ENCODE data around the gene KBTBD3. TPM values are rescaled to one million over a fixed set of nuclear protein-coding genes. Genes with fewer than 3 reads are reported as not detected.
"Not testable (repeated sequence)": the region's sequence is repeated elsewhere in the genome, so short reads cannot be mapped to it uniquely, and the experiment has no call there.

The KBTBD3 gene
- total RNA-seq, 1 donor from 2014 or later = 3.9 TPM

GRCh38 chr11:106061249-106061784 lies 15.8 kb downstream of the KBTBD3 start:
- Mint-ChIP-seq H3K27ac (ENCODE audit: unreplicated experiment) (no peak overlapping the region), H3K27me3 (ENCODE audit: unreplicated experiment) (no peaks in the 10 kb centered on the region), H3K4me1 (ENCODE audit: unreplicated experiment) (no peaks in the 10 kb centered on the region), H3K4me3 (ENCODE audit: unreplicated experiment) (no peak overlapping the region), H3K9me3 (ENCODE audit: unreplicated experiment) (no peaks in the 10 kb centered on the region), H3K36me3 (ENCODE audit: unreplicated experiment) (peaks cover 5% of the 10 kb centered on the region)
- TF ChIP-seq CTCF (IDR thresholded peaks at IDR 0.05) = no peak
- no peak for DNase-seq (ENCODE audit: extremely low spot score, unreplicated experiment)

- Mint-ChIP-seq H3K27me3 (ENCODE audit: unreplicated experiment) (no peaks in the 10 kb centered on the region), H3K36me3 (ENCODE audit: unreplicated experiment) (peaks cover 5% of the 10 kb centered on the region), H3K4me1 (ENCODE audit: unreplicated experiment) (no peaks in the 10 kb centered on the region), H3K4me3 (ENCODE audit: unreplicated experiment) (no peak overlapping the region), H3K9me3 (ENCODE audit: unreplicated experiment) (no peaks in the 10 kb centered on the region), H3K27ac (ENCODE audit: unreplicated experiment) (no peak overlapping the region)
- DNase-seq (ENCODE audit: extremely low spot score, unreplicated experiment) = no peak
- TF ChIP-seq CTCF (IDR thresholded peaks at IDR 0.05) = no peak
These were observed 17.5 kb downstream of the KBTBD3 start for GRCh38 chr11:106059617-106060016.

GRCh38 chr11:106058377-106058776 lies 18.8 kb downstream of the KBTBD3 start:
- peaks cover 10% of the 10 kb centered on the region for H3K36me3 Mint-ChIP-seq (ENCODE audit: unreplicated experiment)
- H3K27me3 Mint-ChIP-seq (ENCODE audit: unreplicated experiment); H3K9me3 Mint-ChIP-seq (ENCODE audit: unreplicated experiment); DNase-seq (ENCODE audit: extremely low spot score, unreplicated experiment); H3K27ac Mint-ChIP-seq (ENCODE audit: unreplicated experiment); H3K4me1 Mint-ChIP-seq (ENCODE audit: unreplicated experiment); H3K4me3 Mint-ChIP-seq (ENCODE audit: unreplicated experiment): not testable (repeated sequence)

- no peak for DNase-seq (ENCODE audit: extremely low spot score, unreplicated experiment)
- Mint-ChIP-seq H3K4me1 (ENCODE audit: unreplicated experiment) (no peaks in the 10 kb centered on the region), H3K9me3 (ENCODE audit: unreplicated experiment) (no peaks in the 10 kb centered on the region), H3K27me3 (ENCODE audit: unreplicated experiment) (no peaks in the 10 kb centered on the region), H3K4me3 (ENCODE audit: unreplicated experiment) (no peak overlapping the region), H3K36me3 (ENCODE audit: unreplicated experiment) (peaks cover 6% of the 10 kb centered on the region), H3K27ac (ENCODE audit: unreplicated experiment) (no peak overlapping the region)
- no peak for TF ChIP-seq CTCF (IDR thresholded peaks at IDR 0.05)
These were observed 26.0 kb downstream of the KBTBD3 start for GRCh38 chr11:106051103-106051502.

GRCh38 chr11:106049727-106050476 lies 27.2 kb downstream of the KBTBD3 start:
- no peak overlapping the region for H3K27ac Mint-ChIP-seq (ENCODE audit: unreplicated experiment)
- H3K4me1 Mint-ChIP-seq (ENCODE audit: unreplicated experiment) = no peaks in the 10 kb centered on the region
- H3K36me3 Mint-ChIP-seq (ENCODE audit: unreplicated experiment) = peaks cover 6% of the 10 kb centered on the region
- no peak overlapping the region for H3K4me3 Mint-ChIP-seq (ENCODE audit: unreplicated experiment)
- H3K27me3 Mint-ChIP-seq (ENCODE audit: unreplicated experiment) = no peaks in the 10 kb centered on the region
- H3K9me3 Mint-ChIP-seq (ENCODE audit: unreplicated experiment) = no peaks in the 10 kb centered on the region
- no peak for TF ChIP-seq CTCF (IDR thresholded peaks at IDR 0.05)
- no peak for DNase-seq (ENCODE audit: extremely low spot score, unreplicated experiment)
